K562 (cell line): Measurements from ENCODE around the gene AFG1L. TPM values are rescaled to one million over a fixed set of nuclear protein-coding genes. Genes with fewer than 3 reads are reported as not detected.

Experiments used
- BHLHE40 ChIP-seq: IDR thresholded peaks from 2 replicates; pipeline ENCODE4 v1.6.1; 2011; ENCODE audit warnings: low read length, improper control_type of control experiment
- CEBPG ChIP-seq, 3 experiments: fragments of 200-800 bp in 1 of 3; sonication (Bioruptor generic) in 1 of 3; sonication (generic) in 1 of 3; formaldehyde crosslinking in 1 of 3; IDR thresholded peaks in 2 of 3; conservative IDR thresholded peaks in 1 of 3; 2 replicates each; pipeline versions ENCODE4 v1.6.1 to v1.8.0; 2016 to 2022; ENCODE audit warnings: missing compliant biosample characterization in 2 of 3, missing genetic modification characterization in 2 of 3, mild to moderate bottlenecking in 1 of 3, missing genetic modification reagents in 1 of 3
- CTCF ChIP-seq, 3 experiments: IDR thresholded peaks in 2 of 3; conservative IDR thresholded peaks in 1 of 3; 2 replicates each; pipeline ENCODE4 v1.5.1; 2011 to 2012; ENCODE audit warnings: low read length in 3 of 3, mild to moderate bottlenecking in 3 of 3, control low read depth in 2 of 3, improper control_type of control experiment in 1 of 3, inconsistent platforms in 1 of 3, low read depth in 1 of 3, mixed read lengths in 1 of 3, moderate library complexity in 1 of 3; ENCODE audit not compliant: insufficient read depth in 2 of 3
- E2F4 ChIP-seq: sonication (generic); formaldehyde crosslinking; IDR thresholded peaks from 2 replicates; pipeline ENCODE4 v1.8.0; 2022; ENCODE audit warnings: mild to moderate bottlenecking, low read depth, missing genetic modification reagents
- KDM4B ChIP-seq, 2 experiments: fragments of 450-650 bp in 1 of 2; sonication (generic) in 1 of 2; IDR thresholded peaks; 2 replicates each; pipeline ENCODE4 v1.6.1; 2016 to 2017; ENCODE audit warnings: borderline replicate concordance in 2 of 2, antibody characterized with exemption in 1 of 2, low read depth in 1 of 2, mild to moderate bottlenecking in 1 of 2
- REST ChIP-seq, 2 experiments: fragments of 450-650 bp; formaldehyde crosslinking in 1 of 2; IDR thresholded peaks; 2 replicates each; pipeline versions ENCODE4 v1.4.0 to v1.6.1; 2014 to 2020; ENCODE audit warnings: mild to moderate bottlenecking in 2 of 2, borderline replicate concordance in 1 of 2, low read depth in 1 of 2
- SETDB1 ChIP-seq: IDR thresholded peaks from one replicate; pipeline ENCODE4 v1.6.1; 2012; ENCODE audit warnings: low read length, control low read depth, inconsistent platforms
- TEAD4 ChIP-seq, 2 experiments: sonication (generic) in 1 of 2; formaldehyde crosslinking in 1 of 2; IDR thresholded peaks; 2 replicates each; pipeline versions ENCODE4 v1.6.1 to v1.8.0; 2012 to 2022; ENCODE audit warnings: borderline replicate concordance in 1 of 2, inconsistent platforms in 1 of 2, low read length in 1 of 2, mild to moderate bottlenecking in 1 of 2, missing genetic modification reagents in 1 of 2
- polyA plus RNA-seq, 8 experiments: library from polyadenylated mRNA; depleted of rRNA in 4 of 8; stranded (reverse) in 5 of 8; unstranded in 3 of 8; fragments of >200 nt; fragmentation: Nextera tagmentation in 2 of 8; fragmentation: Illumina TruSeq in 1 of 8; extraction: Ambion mirVana in 2 of 8; extraction: Trizol in 1 of 8; gene quantifications; 2 replicates each; pipeline versions ENCODE4 v1.2.1 to v1.2.3, GENCODE V29; 2011 to 2014; ENCODE audit warnings: inconsistent platforms in 1 of 8, missing spikeins in 1 of 8
- total RNA-seq, 7 experiments: library from RNA; depleted of rRNA in 6 of 7; stranded (reverse); fragments of >200 nt in 6 of 7; fragmentation: Illumina TruSeq in 2 of 7; extraction: Trizol in 2 of 7; gene quantifications; 2 replicates each; pipeline versions ENCODE4 v1.2.1 to v1.2.3, GENCODE V29; 2011 to 2021; ENCODE audit warnings: low replicate concordance in 1 of 7

The AFG1L gene
- total and polyA plus RNA-seq, 9 of the 15 experiments (the other 6 are each of a cell fraction or from before 2014, with no cell fraction given) = 2.2 to 15.5 (median 5.8) TPM

GRCh38 chr6:108359901-108360882 is 65.3 kb downstream of the AFG1L start (continued):
- TF ChIP-seq REST (IDR thresholded peaks at IDR 0.05; ENCODE audit: borderline replicate concordance) (peak; percentile 22; the same call in 1 of the 2 replicates), REST (CRISPR knock-in tag; IDR thresholded peaks at IDR 0.05; ENCODE audit: low read depth) (no peak), KDM4B (IDR thresholded peaks at IDR 0.05; ENCODE audit: borderline replicate concordance in 2 of 2, low read depth in 1 of 2) (no peak), BHLHE40 (no peak), CTCF (IDR thresholded peaks at IDR 0.05 in 2 of 3, conservative IDR thresholded peaks at IDR 0.05 in 1 of 3; ENCODE audit: insufficient read depth in 2 of 3, low read depth in 1 of 3, low read length in 3 of 3) (peak; percentile 33 to 49 (median 44); a peak in 4 of 6 replicates), SETDB1 (no peak), CEBPG (CRISPR knock-in tag; IDR thresholded peaks at IDR 0.05) (no peak), CEBPG (tag; conservative IDR thresholded peaks at IDR 0.05 in 1 of 2, IDR thresholded peaks at IDR 0.05 in 1 of 2) (peak; percentile 62 to 87), TEAD4 (IDR thresholded peaks at IDR 0.05; ENCODE audit: low read length) (0 out of 2 replicates have a peak, but pooled peaks have one; percentile 9), TEAD4 (CRISPR knock-in tag; IDR thresholded peaks at IDR 0.05; ENCODE audit: borderline replicate concordance) (no peak), E2F4 (CRISPR knock-in tag) (no peak)
